Keratinocyte (primary cell): ENCODE results near the gene RNF14. TPM values are rescaled to one million over a fixed set of nuclear protein-coding genes. Genes with fewer than 3 reads are reported as not detected.
"Not testable (repeated sequence)": the region's sequence is repeated elsewhere in the genome, so short reads cannot be mapped to it uniquely, and the experiment has no call there.

Source experiments
- DNase-seq: peaks from one replicate; pipeline ENCODE4 v3.0.0-alpha.2; 2011; ENCODE audit warnings: low read depth, missing footprints, low spot score
- FAIRE-seq: peaks from 2 replicates; lab custom pipeline; 2011; peaks lifted over from hg19 to GRCh38; lab: Jason Lieb, UNC
- H2AFZ ChIP-seq: 2 replicates; pipeline ENCODE4 v1.6.0; 2012; ENCODE audit warnings: low read length, control low read depth, inconsistent platforms; ENCODE audit not compliant: control insufficient read depth
- H3K27ac ChIP-seq: 2 replicates; pipeline ENCODE4 v1.5.1; 2011; ENCODE audit warnings: low read length; ENCODE audit not compliant: control insufficient read depth, insufficient read depth
- H3K27me3 ChIP-seq: 3 replicates; pipeline ENCODE4 v1.6.0; 2011; ENCODE audit warnings: low read length; ENCODE audit not compliant: control insufficient read depth, insufficient read depth; ENCODE audit errors: extremely low read depth
- H3K36me3 ChIP-seq, 2 experiments: 2 replicates in 1 of 2; 3 replicates in 1 of 2; pipeline ENCODE4 v1.5.1; 2011; ENCODE audit warnings: low read length in 2 of 2, mild to moderate bottlenecking in 1 of 2; ENCODE audit not compliant: control insufficient read depth in 2 of 2, insufficient read depth in 2 of 2; ENCODE audit errors: extremely low read depth in 1 of 2
- H3K4me1 ChIP-seq: 3 replicates; pipeline ENCODE4 v1.5.1; 2011; ENCODE audit warnings: low read length; ENCODE audit not compliant: control insufficient read depth, insufficient read depth; ENCODE audit errors: extremely low read depth
- H3K4me2 ChIP-seq: 3 replicates; pipeline ENCODE4 v1.6.0; 2011; ENCODE audit warnings: low read depth, low read length; ENCODE audit not compliant: control insufficient read depth, insufficient read depth; ENCODE audit errors: extremely low read depth
- H3K4me3 ChIP-seq, 3 experiments: fragments of 200-600 bp in 1 of 3; sonication (generic) in 1 of 3; 2 replicates in 2 of 3; 3 replicates in 1 of 3; pipeline ENCODE4 v1.5.1; 2011 to 2016; ENCODE audit warnings: low read length in 3 of 3, mild to moderate bottlenecking in 3 of 3, control low read depth in 2 of 3, inconsistent platforms in 1 of 3, low read depth in 1 of 3, mixed read lengths in 1 of 3, mixed run types in 1 of 3, moderate library complexity in 1 of 3; ENCODE audit not compliant: control insufficient read depth in 2 of 3, insufficient read depth in 2 of 3; ENCODE audit errors: extremely low read depth in 1 of 3
- H3K79me2 ChIP-seq: 2 replicates; pipeline ENCODE4 v1.6.0; 2012; ENCODE audit warnings: low read length; ENCODE audit not compliant: control insufficient read depth, insufficient read depth
- H3K9ac ChIP-seq: 3 replicates; pipeline ENCODE4 v1.6.0; 2011; ENCODE audit warnings: low read length; ENCODE audit not compliant: control insufficient read depth, insufficient read depth; ENCODE audit errors: extremely low read depth
- H3K9me1 ChIP-seq: 3 replicates; pipeline ENCODE4 v1.6.0; 2011; ENCODE audit warnings: low read length; ENCODE audit not compliant: control insufficient read depth, insufficient read depth; ENCODE audit errors: extremely low read depth
- H3K9me3 ChIP-seq: 2 replicates; pipeline ENCODE4 v1.5.1; 2012; ENCODE audit warnings: low read depth, low read length; ENCODE audit not compliant: control insufficient read depth
- H4K20me1 ChIP-seq: 3 replicates; pipeline ENCODE4 v1.6.0; 2011; ENCODE audit warnings: low read length; ENCODE audit not compliant: control insufficient read depth, insufficient read depth; ENCODE audit errors: extremely low read depth
- EZH2 ChIP-seq: IDR thresholded peaks from one replicate; pipeline ENCODE4 v1.6.1; 2012; ENCODE audit warnings: inconsistent platforms, mild to moderate bottlenecking, low read length, moderate library complexity
- dilution Hi-C: fragments of 300-500 bp; cut with MboI; formaldehyde crosslinking; loops from one replicate; pipeline ENCODE4 v1.7.0; 2020; ENCODE audit warnings: low sequenced_read_pairs; ENCODE audit not compliant: extremely low pct_ligation_motif_present
- polyA plus RNA-seq, 5 experiments: library from polyadenylated mRNA; depleted of rRNA in 3 of 5; stranded (reverse) in 3 of 5; stranded (forward) in 1 of 5; unstranded in 1 of 5; fragments of >200 nt; gene quantifications; 1 replicate in 1 of 5; 2 replicates in 3 of 5; 3 replicates in 1 of 5; pipeline versions ENCODE4 v1.2.1 to v1.2.3, GENCODE V29; 2011 to 2012; ENCODE audit warnings: missing spikeins in 2 of 5, low read depth in 1 of 5, low replicate concordance in 1 of 5
- TF ChIP-seq, protein P1 (sequence below), 3 experiments: IDR thresholded peaks in 1 of 3; conservative IDR thresholded peaks in 1 of 3; optimal IDR thresholded peaks in 1 of 3; 2 replicates in 2 of 3; 3 replicates in 1 of 3; pipeline versions ENCODE3 to v1.5.1; 2011; ENCODE audit warnings: low read length in 3 of 3, mild to moderate bottlenecking in 3 of 3, moderate library complexity in 2 of 3, control low read depth in 1 of 3, inconsistent platforms in 1 of 3; ENCODE audit not compliant: insufficient read depth in 2 of 3; ENCODE audit errors: extremely low read depth in 1 of 3

RNF14 gene
- polyA plus RNA-seq, 1 donor (not counting 4 experiments of a cell fraction or from before 2014, with no cell fraction given): 65.8 TPM

DNA sequence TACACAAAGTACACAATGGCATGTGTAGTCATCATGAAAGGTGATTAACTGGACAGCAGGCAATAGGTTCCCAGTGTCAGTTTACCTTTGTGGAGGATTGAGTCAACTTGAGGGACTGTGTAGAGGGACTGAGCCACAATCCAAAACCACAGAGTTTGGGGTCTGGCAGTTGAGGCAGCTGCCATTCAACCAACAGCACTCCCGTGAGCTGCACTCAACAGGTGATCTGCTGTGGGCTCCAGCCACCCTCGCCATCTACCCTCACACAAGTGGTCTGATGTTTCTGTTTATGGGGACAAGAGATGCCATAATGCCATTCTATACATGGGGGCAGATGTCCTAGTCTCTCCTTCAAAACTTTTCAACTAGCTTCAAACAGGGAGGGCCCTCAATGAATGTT, 48.1 kb upstream of the RNF14 start:
- H3K9me1 ChIP-seq: no peaks in the 10 kb centered on the region
- no peaks in the 10 kb centered on the region for H3K9me3 ChIP-seq
- H3K27ac ChIP-seq: no peak overlapping the region
- H3K4me1 ChIP-seq: peaks cover 11% of the 10 kb centered on the region
- no peak overlapping the region for H3K9ac ChIP-seq
- TF ChIP-seq EZH2: no peak
- TF ChIP-seq, protein P1, sequence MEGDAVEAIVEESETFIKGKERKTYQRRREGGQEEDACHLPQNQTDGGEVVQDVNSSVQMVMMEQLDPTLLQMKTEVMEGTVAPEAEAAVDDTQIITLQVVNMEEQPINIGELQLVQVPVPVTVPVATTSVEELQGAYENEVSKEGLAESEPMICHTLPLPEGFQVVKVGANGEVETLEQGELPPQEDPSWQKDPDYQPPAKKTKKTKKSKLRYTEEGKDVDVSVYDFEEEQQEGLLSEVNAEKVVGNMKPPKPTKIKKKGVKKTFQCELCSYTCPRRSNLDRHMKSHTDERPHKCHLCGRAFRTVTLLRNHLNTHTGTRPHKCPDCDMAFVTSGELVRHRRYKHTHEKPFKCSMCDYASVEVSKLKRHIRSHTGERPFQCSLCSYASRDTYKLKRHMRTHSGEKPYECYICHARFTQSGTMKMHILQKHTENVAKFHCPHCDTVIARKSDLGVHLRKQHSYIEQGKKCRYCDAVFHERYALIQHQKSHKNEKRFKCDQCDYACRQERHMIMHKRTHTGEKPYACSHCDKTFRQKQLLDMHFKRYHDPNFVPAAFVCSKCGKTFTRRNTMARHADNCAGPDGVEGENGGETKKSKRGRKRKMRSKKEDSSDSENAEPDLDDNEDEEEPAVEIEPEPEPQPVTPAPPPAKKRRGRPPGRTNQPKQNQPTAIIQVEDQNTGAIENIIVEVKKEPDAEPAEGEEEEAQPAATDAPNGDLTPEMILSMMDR (optimal IDR thresholded peaks at IDR 0.05 in 1 of 3, IDR thresholded peaks at IDR 0.05 in 1 of 3, conservative IDR thresholded peaks at IDR 0.05 in 1 of 3; ENCODE audit: extremely low read depth in 1 of 3, insufficient read depth in 2 of 3, low read length in 3 of 3): no peak
- no peak overlapping the region for H2AFZ ChIP-seq
- peaks cover 10% of the 10 kb centered on the region for H3K79me2 ChIP-seq
- DNase-seq (no peak), FAIRE-seq (no peak)
- H3K4me2 ChIP-seq: no peak overlapping the region
- no peak overlapping the region for H3K4me3 ChIP-seq
- peaks cover 2 to 3% of the 10 kb centered on the region in 2 experiments for H3K36me3 ChIP-seq
- dilution Hi-C loops: no loop called here
- no peaks in the 10 kb centered on the region for H3K27me3 ChIP-seq
- H4K20me1 ChIP-seq: no peaks in the 10 kb centered on the region

DNA sequence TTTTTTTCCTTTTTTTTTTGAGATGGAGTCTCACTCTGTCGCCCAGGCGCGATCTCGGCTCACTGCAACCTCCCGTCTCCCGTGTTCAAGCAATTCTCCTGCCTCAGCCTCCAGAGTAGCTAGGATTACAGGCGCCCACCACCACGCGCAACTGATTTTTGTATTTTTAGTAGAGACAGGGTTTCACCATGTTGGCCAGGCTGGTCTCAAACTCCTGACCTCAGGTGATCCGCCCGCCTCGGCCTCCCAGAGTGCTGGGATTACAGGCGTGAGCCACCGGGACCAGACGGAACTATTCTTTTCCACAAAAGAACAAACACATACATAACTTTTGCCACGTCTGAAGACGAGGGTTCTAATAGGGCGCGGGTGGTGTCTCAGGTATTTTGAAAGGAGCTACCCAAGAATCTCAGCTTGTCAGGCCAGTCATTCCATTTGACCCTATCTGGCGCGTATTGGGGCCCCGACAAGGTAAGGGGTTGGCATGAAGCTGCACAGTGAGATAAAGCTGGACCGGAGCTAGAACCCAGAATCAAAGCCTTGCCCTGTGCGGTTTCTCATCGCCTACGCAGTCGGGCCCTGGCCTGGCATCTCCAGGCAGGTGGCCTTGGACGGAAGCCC, 46.0 kb upstream of the RNF14 start:
- H3K27ac ChIP-seq: peak overlapping the region; percentile 86
- H3K27me3 ChIP-seq, H3K9me3 ChIP-seq, DNase-seq, H4K20me1 ChIP-seq, H3K9me1 ChIP-seq, FAIRE-seq, dilution Hi-C loops: not testable (repeated sequence)
- H3K4me1 ChIP-seq: peaks cover 11% of the 10 kb centered on the region
- H3K36me3 ChIP-seq: peaks cover 11 to 12% of the 10 kb centered on the region in 2 experiments
- H2AFZ ChIP-seq: peak overlapping the region; percentile 96
- H3K4me3 ChIP-seq: peak overlapping the region; percentile 86 to 96 (median 93)
- H3K79me2 ChIP-seq: peaks cover 12% of the 10 kb centered on the region
- H3K4me2 ChIP-seq: peak overlapping the region; percentile 96
- peak overlapping the region; percentile 95 for H3K9ac ChIP-seq
